ENCODE results near the gene STAG1.
"Not testable (repeated sequence)": the region's sequence is repeated elsewhere in the genome, so short reads cannot be mapped to it uniquely, and the experiment has no call there.

STAG1 gene

GRCh38 chr3:136752172-136752421, at the start of gene STAG1:
Gene STAG1 (minus strand): TSS chr3:136752378. CDS start chr3:136630898, 121,480 bp downstream.
- no peak for DNase-seq (ENCODE audit: low read depth in 2 of 2, low spot score in 1 of 2)

DNA sequence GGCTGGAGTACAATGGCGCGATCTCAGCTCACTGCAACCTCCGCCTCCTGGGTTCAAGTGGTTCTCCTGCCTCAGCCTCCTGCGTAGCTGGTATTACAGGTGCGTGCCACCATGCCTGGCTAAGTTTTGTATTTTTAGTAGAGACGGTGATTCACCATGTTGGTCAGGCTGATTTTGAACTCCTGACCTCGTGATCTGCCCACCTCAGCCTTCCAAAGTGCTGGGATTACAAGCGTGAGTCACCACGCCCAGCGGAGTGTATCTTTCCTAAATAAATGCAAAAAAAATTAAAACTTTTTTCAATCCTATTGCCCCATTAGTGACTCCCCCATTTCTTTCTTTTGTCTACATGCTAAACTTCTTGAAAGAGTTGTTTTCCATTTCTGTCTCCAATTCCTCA, 49.0 kb upstream of the STAG1 start:
- DNase-seq (ENCODE audit: low read depth in 2 of 2, low spot score in 1 of 2): not testable (repeated sequence)

DNA sequence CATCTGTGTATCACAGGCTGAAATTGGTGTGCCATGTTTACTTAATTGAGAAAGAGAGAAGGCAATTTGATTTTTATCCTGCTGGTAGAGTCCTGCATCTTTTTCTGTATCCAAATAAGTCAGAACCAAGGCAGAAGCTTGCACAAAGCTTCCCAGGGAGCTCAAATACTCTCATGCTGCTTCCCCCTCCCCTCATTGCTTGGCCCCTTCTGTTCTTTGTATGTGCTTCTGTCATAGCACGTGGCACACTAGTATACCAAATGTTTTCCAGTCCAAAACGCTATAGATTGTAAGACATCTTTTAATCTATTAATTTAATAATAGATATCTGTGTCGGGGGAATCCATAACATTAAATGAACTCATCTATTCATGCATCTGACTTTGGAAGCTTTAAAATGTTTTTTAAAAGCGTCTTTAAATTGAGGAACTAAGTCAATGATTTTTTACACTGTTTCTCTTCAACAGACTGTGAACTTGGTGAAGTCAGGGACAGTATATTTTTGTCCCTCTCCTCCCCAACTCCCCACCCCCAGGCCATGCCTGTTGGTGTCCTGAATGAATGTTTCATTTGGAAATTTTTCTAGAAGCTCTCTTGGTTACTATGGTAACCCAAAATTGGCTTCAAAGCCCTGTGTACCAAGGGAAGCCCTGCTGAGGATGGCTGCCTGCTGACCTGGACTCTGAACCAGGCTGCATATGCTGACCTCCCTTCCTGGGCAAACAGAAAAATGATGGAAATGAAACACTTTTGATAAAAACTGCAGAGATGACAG, 40.6 kb upstream of the STAG1 start:
- DNase-seq (ENCODE audit: low read depth in 2 of 2, low spot score in 1 of 2): no peak

- DNase-seq (ENCODE audit: low read depth in 2 of 2, low spot score in 1 of 2): no peak
Observed at GRCh38 chr3:136790786-136791185, 38.6 kb upstream of the STAG1 start.

- DNase-seq (ENCODE audit: low read depth in 2 of 2, low spot score in 1 of 2): no peak
Observed at GRCh38 chr3:136789976-136790375, 37.8 kb upstream of the STAG1 start.

DNA sequence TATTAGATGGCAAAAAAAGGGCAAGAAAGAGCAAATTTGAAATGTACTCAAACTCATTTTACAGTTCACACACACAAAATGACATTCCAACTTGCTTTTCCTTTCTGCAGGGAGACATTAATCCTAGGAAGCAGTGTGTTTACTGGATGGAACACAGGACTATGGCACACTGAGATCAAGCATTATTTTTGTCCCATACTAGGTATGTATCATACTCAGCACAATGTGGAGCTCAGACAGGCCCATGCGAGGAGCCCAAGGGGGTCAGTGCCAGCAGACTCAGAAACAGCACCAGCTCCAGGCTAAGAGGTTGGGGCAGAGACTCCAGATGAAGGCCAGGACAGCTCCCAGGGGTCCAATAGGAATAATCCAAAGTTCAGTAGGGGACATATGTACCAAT, 36.0 kb upstream of the STAG1 start:
- no peak for DNase-seq (ENCODE audit: low read depth in 2 of 2, low spot score in 1 of 2)

DNA sequence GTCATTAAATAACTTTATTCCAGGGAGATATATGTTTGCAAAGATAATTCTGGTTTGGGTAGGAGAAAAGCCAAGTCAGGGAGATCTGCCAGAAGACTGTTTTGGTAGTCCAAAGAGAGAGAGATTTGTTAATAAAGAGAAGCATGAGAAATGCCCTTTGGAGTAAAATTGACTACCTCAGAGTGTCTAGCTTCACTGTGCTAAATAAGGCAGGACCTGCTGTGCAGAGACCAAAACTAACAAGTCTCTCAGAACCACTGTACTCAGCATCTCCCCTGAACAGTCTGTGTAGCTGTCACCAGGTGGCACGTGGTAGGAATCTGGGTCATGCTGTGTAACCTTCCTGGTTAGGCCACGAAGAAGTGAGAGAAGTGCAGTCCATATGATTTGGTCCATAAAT, 35.2 kb upstream of the STAG1 start:
- DNase-seq (ENCODE audit: low read depth in 2 of 2, low spot score in 1 of 2): no peak

DNA sequence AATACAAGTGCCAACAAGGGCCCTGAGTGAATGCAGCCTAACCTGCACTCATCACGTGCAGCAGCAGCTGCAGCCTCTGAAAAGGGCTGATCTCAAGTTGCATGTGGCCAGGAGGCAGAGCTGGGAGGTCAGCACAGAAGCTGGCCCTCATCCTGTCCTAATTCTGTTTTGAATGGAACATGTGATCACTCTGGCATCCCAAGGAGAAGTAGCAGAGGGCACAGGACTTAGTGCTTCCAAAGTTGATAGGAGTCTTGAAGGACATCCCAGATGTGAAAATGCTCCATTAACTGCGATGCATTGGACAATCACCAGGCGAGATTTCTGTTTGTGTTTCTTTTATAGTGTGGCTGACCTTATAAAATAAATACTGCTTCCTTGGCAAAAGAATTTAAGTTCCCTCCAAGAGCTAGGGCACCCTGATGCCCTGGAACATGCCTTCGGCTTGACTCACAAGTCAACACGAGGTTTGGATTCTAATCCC, 31.6 kb upstream of the STAG1 start:
- DNase-seq (ENCODE audit: low read depth in 2 of 2, low spot score in 1 of 2): no peak

DNA sequence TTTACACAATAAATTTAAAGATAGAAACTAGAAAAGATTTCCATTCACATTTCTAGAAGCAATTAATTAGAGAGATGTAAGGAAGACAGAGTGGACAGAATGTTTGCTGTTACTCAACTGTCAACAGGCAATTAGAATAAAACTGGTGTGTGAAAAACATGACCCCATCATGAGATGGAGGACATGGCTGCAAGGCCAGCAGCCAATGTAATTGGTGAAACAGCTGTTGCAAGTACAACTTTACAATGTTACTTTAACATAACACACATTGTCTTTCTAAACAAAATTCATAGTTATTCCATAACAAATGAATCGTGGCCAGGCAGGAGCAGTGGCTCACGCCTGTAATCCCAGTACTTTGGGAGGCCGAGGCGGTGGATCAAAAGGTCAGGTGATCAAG, 28.6 kb upstream of the STAG1 start:
- no peak for DNase-seq (ENCODE audit: low read depth in 2 of 2, low spot score in 1 of 2)

DNA sequence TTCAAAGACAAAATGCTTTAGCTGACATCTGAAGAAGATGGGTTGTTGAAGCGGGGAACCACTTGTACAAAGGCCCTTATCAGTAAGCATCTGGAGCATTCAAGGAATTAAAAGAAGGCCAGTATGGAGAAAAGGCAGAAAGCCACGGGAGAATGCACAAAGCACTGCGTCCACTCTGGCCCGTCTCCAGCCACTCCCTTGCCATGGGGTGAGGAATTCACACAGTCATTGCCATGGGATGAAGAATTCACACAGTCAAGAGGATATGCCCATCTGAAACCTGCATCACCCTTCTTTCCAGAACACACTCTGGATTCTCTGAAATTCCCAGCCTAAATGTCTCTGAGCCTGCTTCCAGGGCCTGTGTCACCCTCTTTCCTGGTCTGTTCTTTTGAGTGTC, 26.7 kb upstream of the STAG1 start:
- DNase-seq (ENCODE audit: low read depth in 2 of 2, low spot score in 1 of 2): no peak

GRCh38 chr3:136772709-136773108, 20.5 kb upstream of the STAG1 start:
- DNase-seq (ENCODE audit: low read depth in 2 of 2, low spot score in 1 of 2): no peak

GRCh38 chr3:136758160-136759102, 6.3 kb upstream of the STAG1 start:
- not testable (repeated sequence) for DNase-seq (ENCODE audit: low read depth in 2 of 2, low spot score in 1 of 2)

GRCh38 chr3:136755192-136755591, 3.0 kb upstream of the STAG1 start:
- DNase-seq (ENCODE audit: low read depth in 2 of 2, low spot score in 1 of 2): no peak

- no peak for DNase-seq (ENCODE audit: low read depth in 2 of 2, low spot score in 1 of 2)
Observed at GRCh38 chr3:136753326-136753939, 1.3 kb upstream of the STAG1 start.

DNA sequence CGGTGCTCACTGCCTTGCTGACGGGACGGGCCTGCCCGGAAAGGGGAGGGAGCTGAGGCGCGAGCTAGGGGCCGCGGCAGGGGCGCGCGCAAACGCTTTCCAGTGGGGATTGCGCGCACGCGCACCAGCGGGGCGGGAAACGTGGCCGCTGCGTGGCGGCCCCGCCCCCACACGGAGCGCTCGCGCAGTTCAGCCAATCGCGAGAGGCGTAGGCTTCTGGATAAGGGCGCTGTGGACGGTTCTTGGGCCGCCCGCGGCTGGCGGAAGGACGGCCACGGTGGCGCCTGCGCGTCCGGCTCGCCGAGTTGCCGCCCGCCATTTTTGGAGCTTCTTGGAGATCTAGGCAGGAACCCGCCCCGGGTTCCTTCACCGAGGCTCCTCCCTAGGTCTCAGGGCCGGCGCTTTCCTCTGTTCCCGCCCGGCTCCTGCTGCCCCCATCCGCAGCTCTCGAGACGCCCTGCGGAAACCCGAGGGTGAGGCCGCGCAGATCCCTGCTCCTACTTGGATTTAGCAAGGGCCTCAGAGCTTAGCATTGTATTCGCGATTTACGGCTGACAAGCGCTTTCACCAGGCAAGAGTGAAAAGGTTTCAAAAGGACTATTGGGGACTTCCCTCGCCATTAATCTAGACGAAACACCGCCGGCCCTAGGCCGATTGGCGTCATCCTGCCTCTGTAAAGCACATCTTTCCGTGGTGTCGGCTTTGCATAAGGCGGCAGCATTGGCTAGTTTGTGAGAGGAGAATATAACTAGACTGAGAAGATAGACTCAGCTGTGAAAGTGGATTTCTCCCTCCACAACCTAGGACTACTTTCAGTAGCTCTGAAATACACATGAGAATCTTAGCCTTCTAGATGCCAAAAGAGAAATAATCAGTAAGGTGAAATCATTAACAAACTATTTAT, 496 bp upstream of the STAG1 start:
- peak; percentile 97 to 98 for DNase-seq (ENCODE audit: low read depth in 2 of 2, low spot score in 1 of 2)

DNA sequence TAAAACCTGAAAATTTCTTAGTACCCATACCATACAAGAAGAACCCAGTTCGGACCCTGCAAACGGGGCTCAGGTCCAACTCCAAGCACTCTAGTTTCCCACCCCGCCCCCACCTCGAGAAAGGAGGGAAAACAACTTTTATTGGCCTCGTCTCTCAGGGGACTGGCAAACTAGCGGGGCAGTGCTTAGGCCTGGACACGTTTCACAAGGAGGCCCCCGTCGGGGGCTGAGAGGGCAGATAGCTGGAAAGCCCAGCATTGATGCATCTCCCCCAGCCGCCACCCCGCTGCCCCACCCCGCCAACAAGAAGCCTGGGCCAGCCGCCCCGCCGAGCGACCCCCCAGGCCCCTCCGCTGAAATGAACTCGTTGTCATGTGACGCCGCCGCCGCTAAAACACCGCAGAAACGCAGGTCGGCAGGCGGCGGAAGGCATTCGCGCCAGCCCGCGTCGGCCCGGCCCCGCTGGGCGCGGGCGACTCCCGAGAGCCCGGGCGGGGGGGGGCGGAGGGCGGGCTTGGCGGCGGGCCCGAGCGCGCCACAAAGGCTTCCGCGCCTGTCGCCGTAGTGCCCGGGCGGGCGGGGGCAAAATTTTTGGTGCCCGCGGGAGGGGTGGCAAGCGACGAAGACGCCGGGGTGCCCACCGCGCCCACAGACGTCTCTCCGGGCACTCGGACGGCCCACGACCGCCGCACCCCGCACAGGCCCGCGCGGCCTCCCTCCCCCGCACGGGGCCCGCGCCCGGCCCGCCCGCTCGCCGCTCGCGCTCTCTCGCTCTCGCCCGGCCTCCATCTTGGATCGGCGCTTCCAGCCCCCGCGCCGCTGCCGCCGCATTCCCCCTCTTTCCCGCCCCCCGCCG, 634 bp downstream of the STAG1 start:
- DNase-seq (ENCODE audit: low read depth in 2 of 2, low spot score in 1 of 2): peak; percentile 11 to 44

GRCh38 chr3:136750897-136751315, 1.3 kb downstream of the STAG1 start:
- no peak for DNase-seq (ENCODE audit: low read depth in 2 of 2, low spot score in 1 of 2)

GRCh38 chr3:136750209-136750896, 1.8 kb downstream of the STAG1 start:
- no peak for DNase-seq (ENCODE audit: low read depth in 2 of 2, low spot score in 1 of 2)

- not testable (repeated sequence) for DNase-seq (ENCODE audit: low read depth in 2 of 2, low spot score in 1 of 2)
Observed at GRCh38 chr3:136749602-136750001, 2.6 kb downstream of the STAG1 start.

All from stimulated activated CD8-positive, alpha-beta memory T cell treated with anti-CD3 and anti-CD28 coated beads, Interleukin-4, amount 100 ng/mL, for 4 hours (primary cell).